NCI-H1694 (cell line): ENCODE data around the gene CCDC34.

Source experiments
- DNase-seq: peaks from one replicate; lab custom pipeline; 2025; lab: John Stamatoyannopoulos, UW

CCDC34 gene

GRCh38 chr11:27392278-27393114, 29.5 kb upstream of the CCDC34 start:
- DNase-seq: no peak

GRCh38 chr11:27391331-27392015, 28.5 kb upstream of the CCDC34 start:
- DNase-seq: no peak

DNA sequence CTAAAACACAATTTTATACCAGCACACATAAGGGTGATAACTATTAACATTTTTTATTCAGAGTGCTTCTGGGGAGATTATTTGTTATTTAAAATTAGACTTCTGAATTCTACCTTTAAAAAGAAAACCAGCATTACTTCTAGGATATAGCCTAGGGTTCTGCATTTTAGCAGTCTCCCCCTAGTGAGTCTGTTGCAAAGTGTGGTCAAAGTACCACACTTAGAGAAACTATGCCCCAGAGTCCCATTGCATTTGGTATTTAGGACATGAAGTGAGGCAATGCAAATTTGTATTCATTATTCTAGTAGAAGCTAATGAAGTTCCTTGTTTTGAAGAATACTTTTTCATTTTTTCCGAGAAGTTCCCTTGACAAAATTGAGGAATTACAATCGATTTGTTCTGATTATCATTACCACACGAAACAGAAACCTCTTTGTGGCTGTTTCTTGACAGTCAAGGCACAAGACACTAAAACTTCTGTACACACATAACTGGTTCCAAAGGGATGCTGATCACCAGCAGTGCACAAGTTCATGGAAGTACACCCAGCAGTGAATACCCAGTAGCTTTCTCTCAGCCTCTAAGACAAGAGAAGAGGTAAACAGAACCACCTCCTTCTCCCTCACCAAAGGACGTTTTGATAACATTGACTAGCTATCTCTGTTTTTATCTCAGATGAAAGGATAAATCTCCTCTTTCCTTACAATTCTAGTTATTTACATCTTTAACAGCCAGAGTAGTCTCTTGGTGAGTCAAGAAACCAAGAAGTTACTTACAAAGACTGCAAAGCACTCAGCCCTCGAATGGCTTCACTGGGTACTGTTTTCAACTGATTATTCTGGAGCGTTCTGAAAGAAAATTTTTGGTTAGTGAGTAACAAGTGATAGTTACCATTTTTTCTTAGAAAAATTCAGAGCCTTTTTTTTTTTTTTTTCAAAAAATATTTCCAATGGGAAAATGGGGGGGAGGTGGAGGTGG, 27.6 kb upstream of the CCDC34 start:
- no peak for DNase-seq

DNA sequence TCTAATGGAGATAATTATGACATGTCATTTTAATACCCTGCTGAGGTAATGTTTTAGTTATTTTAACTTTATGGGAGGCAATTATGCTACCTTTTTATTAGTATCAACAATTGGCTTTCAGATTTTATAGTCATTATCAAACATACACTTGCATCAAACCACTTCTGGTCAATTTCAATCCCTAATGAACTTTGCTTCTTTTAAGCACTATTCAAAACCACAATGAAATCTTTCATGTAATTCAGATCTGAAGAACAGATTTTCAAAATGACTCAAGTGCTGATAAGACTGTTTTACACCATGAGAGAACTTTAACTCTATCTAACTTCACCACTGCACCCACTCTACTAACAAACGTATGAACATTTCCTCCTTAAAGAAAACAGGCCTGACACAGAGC, 25.9 kb upstream of the CCDC34 start:
- DNase-seq: no peak

GRCh38 chr11:27388001-27388400, 25.0 kb upstream of the CCDC34 start:
- no peak for DNase-seq

DNA sequence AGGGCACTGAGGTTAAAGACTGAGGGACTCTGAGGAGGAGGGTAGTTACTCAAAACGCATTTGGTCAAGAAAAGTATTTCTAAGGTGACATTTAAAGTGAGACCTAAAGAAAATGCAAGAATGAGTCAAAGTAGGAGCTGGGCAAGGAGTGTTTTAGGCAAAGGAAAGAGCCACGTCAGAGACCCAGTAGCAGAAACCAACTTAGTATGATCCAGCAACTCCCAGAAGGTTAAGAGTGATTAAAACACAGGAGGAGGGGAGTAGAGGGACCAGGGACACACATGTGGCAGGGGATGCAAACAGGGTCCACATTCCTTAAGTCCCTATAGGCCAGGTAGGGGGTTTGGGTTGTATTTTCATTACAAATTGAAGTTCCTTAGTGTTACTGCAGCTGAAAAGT, 24.3 kb upstream of the CCDC34 start:
- no peak for DNase-seq

GRCh38 chr11:27386181-27386845, 23.3 kb upstream of the CCDC34 start:
- DNase-seq: no peak

- peak; percentile 3 for DNase-seq
Measured at GRCh38 chr11:27385245-27385644, 22.2 kb upstream of the CCDC34 start.

DNA sequence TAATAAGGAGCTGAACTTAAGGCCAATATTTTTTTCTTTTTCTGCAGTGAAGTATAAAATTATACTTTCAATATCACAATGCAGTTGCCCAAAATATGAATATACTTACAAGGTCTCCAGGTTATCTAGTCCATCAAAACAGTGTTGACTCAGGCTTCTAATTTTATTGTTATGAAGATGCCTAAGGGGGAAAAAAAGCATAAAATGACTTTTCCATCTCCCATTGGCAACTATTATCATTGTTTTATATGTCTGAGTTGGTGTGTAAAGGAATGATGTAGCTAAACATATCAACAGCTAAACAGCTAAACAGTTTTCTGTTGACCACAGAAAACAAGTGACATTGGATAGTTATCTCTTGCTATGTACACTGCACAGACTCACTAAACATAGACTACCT, 21.2 kb upstream of the CCDC34 start:
- DNase-seq: no peak

GRCh38 chr11:27383645-27384044, 20.6 kb upstream of the CCDC34 start:
- DNase-seq: no peak

DNA sequence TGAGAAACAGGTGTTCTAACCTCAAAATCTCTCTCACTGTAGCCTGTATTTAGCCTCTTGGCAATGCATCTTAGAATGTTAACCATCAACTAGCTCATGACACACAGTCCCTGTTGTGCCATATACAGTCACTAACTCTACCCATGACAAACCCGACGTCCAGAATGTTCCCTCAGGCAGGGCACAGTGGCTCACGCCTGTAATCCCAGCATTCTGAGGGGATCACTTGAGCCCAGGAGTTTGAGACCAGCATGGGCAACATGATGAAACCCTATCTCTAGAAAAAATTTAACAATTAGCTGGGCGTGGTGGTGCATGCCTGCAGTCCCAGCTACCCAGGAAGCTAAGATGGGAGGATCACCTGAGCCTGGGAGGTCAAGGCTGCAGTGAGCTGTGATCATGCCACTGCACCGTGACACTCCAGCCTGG, 18.2 kb upstream of the CCDC34 start:
- no peak for DNase-seq

- no peak for DNase-seq
Measured at GRCh38 chr11:27380771-27381170, 17.8 kb upstream of the CCDC34 start.

DNA sequence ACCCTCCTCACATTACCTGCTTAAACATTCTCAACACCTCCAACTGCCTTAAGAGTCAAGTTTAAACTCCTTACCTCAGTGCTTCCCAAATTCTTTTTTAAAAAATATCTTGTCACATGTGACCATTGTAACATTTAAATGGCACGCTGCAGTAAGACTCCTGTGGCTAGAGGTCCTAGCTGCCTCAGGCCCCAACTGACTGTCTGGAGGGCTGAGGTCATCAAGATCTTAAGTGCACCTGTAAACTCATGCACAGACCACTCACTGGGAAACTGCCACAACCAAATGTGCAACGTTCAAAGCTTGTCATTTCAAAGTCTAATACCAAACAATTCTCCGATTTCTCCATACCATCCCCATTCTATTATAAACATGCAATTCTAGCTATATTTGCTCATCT, 16.4 kb upstream of the CCDC34 start:
- DNase-seq: no peak

- DNase-seq: no peak
Measured at GRCh38 chr11:27375370-27375769, 12.4 kb upstream of the CCDC34 start.

- DNase-seq: no peak
Measured at GRCh38 chr11:27373856-27374602, 11.0 kb upstream of the CCDC34 start.

DNA sequence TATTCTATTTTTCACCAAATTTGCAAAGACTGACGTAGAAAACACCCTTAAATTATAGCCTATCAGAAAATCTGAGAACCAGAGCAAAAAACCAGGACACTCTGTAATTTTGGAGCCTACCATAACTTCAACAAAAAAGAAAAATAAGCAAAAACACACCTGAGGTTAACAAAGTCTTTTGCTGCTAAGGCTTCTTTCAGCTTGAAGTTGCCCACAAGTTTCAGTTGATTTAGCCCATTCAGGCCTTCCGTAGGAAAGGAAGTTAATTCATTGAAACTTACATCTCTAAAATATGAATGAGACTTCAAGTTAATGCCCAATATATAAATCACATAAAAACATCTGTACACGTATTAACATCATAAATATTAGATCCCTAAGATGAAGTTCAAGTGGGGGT, 10.4 kb upstream of the CCDC34 start:
- no peak for DNase-seq

DNA sequence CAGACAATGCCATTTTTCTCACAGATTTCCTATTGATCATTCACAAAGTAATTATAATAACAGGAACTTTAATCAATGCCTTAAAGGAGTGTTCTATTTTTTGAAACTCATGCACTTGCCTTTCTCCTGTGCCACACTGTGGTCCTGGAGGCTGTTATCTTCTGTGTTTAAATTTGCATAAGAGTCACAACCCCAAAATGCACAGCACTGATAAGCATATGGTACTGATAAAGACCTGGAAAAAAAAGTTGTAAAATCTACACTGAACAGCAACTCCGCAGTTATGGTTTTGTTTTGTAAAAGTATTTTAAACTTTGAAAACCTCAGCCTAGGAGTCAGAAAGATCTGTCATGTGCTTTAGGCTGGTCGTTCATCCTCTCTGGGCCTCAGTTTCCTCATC, 9.1 kb upstream of the CCDC34 start:
- DNase-seq: no peak

DNA sequence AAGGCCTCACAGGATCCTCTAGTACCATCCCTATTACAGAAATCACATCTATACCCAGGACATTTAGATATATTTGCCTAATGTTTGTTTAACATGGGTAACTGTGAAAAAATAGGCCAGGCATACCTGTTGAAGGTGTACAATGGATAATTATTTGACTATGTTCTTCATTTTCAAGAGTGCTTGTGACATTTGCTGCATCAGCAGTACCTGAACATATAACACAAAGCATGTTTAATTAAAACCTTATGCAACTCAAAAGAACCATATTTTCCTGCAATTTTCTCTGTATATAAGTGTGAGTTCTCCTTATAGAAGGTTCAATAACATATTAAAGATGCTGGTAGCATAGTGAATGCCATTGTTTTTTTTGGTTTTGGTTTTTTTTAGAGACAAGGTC, 8.5 kb upstream of the CCDC34 start:
- DNase-seq: no peak

GRCh38 chr11:27370374-27370773, 7.4 kb upstream of the CCDC34 start:
- DNase-seq: no peak

GRCh38 chr11:27367881-27368280, 4.9 kb upstream of the CCDC34 start:
- DNase-seq: no peak

DNA sequence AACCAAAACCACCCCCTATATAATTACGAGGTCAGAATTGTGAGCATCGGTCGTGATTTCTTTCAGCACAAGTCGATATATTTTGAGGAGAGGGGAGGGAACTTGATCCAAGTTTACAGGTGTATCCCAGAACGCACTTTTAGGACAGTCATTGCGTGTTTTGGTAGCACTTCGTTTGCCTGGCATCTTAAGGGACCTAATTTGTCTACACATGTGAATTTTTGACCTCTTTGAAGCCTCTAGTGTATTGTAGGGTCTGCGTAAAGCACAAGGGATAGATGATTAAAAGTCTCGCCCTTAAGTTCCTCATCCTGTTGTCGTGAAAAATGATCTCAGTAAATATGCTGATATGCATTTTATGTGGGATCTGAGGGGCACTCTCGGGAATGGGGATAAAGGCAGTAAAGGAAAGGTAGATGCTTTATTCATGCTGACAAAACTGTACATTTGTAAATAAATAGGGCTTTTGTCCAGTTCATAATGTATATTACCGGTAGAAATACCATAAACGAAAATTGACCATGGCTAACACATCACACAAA, 632 bp upstream of the CCDC34 start:
- no peak for DNase-seq
